MM.1S (cell line): ENCODE results near the gene GNG12.

Source experiments
- EZH2 ChIP-seq: fragments of 300-600 bp; sonication (generic); optimal IDR thresholded peaks from 2 replicates; pipeline ENCODE3; 2017; ENCODE audit warnings: low read depth, mild to moderate bottlenecking, antibody characterized with exemption, low read length, mixed read lengths
- EZH2phosphoT487 ChIP-seq: fragments of 300-600 bp; sonication (generic); IDR thresholded peaks from 2 replicates; pipeline ENCODE4 v1.6.1; 2018; ENCODE audit warnings: antibody characterized with exemption, low read length
- TF ChIP-seq, protein P1 (sequence below): fragments of 300-600 bp; sonication (generic); IDR thresholded peaks from 2 replicates; pipeline ENCODE4 v1.5.1; 2016; ENCODE audit warnings: antibody characterized with exemption, low read length, mixed read lengths

DNA sequence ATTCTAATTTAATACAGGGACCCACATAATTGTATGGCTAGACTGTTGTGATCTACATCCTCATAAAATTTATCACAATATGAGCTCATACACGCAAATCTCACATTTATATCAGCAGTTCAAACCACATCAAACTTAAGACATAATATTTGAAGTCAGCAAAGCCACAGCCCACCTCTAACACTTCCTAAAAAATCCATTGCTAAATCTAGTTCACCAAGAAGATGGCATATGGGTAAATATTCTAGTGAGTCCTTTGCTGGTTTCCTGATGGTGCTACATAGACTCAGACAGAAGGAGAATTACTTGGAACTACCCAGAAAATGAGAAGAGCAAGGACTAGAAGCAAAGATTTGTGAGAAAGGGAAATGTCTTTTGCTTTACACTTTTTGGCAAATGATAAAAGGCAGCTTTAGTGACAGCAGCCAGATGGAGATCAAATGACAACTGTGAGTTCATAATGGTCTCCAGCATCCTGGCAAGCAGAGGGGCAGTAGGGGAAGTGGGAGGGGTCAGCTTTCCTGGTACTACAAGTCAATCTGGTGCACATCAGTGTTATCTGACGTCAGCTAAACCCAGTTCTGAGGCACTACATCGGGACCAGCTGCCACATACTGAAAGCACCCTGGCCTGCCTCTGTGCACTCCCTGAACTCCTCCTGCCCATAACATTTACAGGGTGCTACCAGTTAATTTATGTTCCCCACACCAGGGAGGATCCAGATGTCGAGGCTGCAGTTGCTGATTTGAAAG is 158.8 kb downstream of the GNG12 start:
- TF ChIP-seq, protein P1, sequence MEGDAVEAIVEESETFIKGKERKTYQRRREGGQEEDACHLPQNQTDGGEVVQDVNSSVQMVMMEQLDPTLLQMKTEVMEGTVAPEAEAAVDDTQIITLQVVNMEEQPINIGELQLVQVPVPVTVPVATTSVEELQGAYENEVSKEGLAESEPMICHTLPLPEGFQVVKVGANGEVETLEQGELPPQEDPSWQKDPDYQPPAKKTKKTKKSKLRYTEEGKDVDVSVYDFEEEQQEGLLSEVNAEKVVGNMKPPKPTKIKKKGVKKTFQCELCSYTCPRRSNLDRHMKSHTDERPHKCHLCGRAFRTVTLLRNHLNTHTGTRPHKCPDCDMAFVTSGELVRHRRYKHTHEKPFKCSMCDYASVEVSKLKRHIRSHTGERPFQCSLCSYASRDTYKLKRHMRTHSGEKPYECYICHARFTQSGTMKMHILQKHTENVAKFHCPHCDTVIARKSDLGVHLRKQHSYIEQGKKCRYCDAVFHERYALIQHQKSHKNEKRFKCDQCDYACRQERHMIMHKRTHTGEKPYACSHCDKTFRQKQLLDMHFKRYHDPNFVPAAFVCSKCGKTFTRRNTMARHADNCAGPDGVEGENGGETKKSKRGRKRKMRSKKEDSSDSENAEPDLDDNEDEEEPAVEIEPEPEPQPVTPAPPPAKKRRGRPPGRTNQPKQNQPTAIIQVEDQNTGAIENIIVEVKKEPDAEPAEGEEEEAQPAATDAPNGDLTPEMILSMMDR: no peak
- TF ChIP-seq EZH2phosphoT487 (no peak), EZH2 (no peak)
